ENCODE data around the gene MATN1. TPM values are rescaled to one million over a fixed set of nuclear protein-coding genes. Genes with fewer than 3 reads are reported as not detected.
A peak's percentile ranks its signal among the peaks of the same experiment; 100 is the strongest.

The MATN1 gene
- total and polyA plus RNA-seq, 5 donors from 2014 or later: 1.9 TPM; not detected in 4

DNA sequence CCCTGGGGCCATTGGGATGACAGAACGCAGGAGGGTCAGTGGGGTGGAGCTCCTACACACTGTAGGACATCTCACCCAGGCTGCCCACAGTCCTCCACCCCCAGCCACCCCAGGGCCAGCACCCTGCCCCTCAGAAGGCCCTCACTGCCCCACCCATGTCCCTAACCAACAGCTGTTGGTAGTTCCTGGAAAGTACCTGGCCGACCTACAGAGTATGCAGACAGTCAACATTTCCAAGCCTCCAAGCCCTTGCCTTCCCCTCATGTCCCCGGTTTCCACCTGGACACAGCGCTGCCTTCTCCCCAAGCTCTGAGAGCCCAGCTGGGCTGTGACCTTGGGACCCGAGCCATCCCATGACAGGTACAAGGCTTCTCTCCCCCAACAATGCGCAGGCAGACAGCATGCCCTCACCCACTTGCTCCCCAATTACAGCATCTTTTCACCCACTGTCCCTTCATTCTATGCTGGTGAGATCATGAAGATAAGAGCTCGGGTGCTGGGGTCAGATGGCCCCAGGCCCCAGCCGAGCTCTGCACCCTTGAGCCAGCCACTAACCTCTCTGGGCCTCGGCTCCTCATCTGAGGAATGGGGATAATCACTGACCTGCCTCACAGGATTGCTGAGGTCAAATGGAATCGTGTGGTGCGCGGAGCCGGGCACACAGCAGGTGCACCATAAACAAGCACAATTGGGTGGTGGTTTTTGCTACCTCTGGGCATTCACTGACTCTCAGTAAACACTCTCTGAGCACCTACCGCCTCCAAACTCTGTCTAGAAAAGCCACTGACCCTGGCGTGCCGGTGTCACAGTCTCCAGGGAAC, 23.0 kb upstream of the MATN1 start:
- Histone ChIP-seq H3K36me3 (ENCODE audit: control insufficient read depth, insufficient read depth, low read length) (peaks cover 23% of the 10 kb centered on the region), H3K4me1 (ENCODE audit: control insufficient read depth, insufficient read depth, low read length, poor library complexity, severe bottlenecking) (peaks cover 100% of the 10 kb centered on the region), H3K27me3 (ENCODE audit: control insufficient read depth, insufficient read depth, low read length) (no peaks in the 10 kb centered on the region), H3K9me3 (ENCODE audit: control insufficient read depth in 2 of 2, low read length in 2 of 2) (no peaks in the 10 kb centered on the region), H3K27ac (ENCODE audit: insufficient read depth, low read length, poor library complexity, severe bottlenecking) (peak overlapping the region; percentile 94), H3K4me3 (ENCODE audit: low read depth, low read length) (peak overlapping the region; percentile 51)
- Mint-ChIP-seq H3K4me3 (peak overlapping the region; percentile 77 to 99 (median 92)), H3K36me3 (peaks cover 44% of the 10 kb centered on the region), H3K27me3 (peaks cover 5% of the 10 kb centered on the region), H3K4me1 (peaks cover 12 to 100% (median 80%) of the 10 kb centered on the region in 4 donors), H3K9me3 (no peaks in the 10 kb centered on the region), H3K27ac (peak overlapping the region; percentile 97 to 98 (median 98))
- no peak for ATAC-seq (ENCODE audit: low read depth in 2 of 2)
- DNase-seq: no peak

- Mint-ChIP-seq H3K4me3 (peak overlapping the region; percentile 77 to 99 (median 92)), H3K9me3 (no peaks in the 10 kb centered on the region), H3K36me3 (peaks cover 50% of the 10 kb centered on the region), H3K27ac (peak overlapping the region; percentile 97 to 98 (median 98)), H3K27me3 (peaks cover 5% of the 10 kb centered on the region), H3K4me1 (peaks cover 12 to 100% (median 81%) of the 10 kb centered on the region in 4 donors)
- Histone ChIP-seq H3K27ac (ENCODE audit: insufficient read depth, low read length, poor library complexity, severe bottlenecking) (peak overlapping the region; percentile 94), H3K4me3 (ENCODE audit: low read depth, low read length) (peak overlapping the region; percentile 51), H3K4me1 (ENCODE audit: control insufficient read depth, insufficient read depth, low read length, poor library complexity, severe bottlenecking) (peaks cover 100% of the 10 kb centered on the region), H3K9me3 (ENCODE audit: control insufficient read depth in 2 of 2, low read length in 2 of 2) (no peaks in the 10 kb centered on the region), H3K36me3 (ENCODE audit: control insufficient read depth, insufficient read depth, low read length) (peaks cover 29% of the 10 kb centered on the region), H3K27me3 (ENCODE audit: control insufficient read depth, insufficient read depth, low read length) (no peaks in the 10 kb centered on the region)
- no peak for DNase-seq
- ATAC-seq (ENCODE audit: low read depth in 2 of 2): no peak
Measured at GRCh38 chr1:30745834-30746208, 22.4 kb upstream of the MATN1 start.

DNA sequence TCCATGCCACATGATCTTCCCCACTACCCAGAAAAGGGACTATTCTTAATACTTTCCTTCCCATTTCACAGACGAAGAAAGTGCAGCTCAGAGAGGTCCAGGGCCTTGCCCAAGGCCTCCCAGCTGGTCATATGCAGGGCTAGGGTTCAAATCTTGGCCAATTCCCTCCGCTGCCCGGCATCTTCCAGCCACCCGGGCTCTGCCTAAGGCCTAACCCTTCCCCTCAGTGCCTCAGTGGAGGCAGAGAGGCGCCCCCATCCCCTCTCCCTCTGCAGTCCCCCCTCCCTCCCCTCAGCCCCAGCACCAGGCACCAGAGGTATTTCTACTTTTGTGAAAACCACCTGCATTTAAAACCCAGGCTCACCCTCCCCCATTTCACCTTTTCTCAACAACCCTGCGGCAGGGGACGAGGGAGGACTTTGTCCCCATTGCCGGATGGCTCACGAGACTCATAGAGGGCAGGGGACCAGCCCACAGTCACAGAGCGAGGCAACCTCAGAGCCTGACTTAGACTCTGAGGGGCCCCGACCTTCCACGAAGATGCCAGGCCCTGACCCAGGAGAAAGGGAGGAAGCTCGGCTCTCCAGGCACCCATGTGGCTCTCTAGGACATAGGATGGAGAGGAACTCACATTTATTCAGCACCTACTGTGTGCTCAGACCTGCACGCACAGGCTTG, 21.9 kb upstream of the MATN1 start:
- H3K4me1 ChIP-seq (ENCODE audit: control insufficient read depth, insufficient read depth, low read length, poor library complexity, severe bottlenecking): peaks cover 100% of the 10 kb centered on the region
- H3K27me3 ChIP-seq (ENCODE audit: control insufficient read depth, insufficient read depth, low read length): no peaks in the 10 kb centered on the region
- peak overlapping the region; percentile 97 to 98 (median 98) for H3K27ac Mint-ChIP-seq
- peaks cover 12 to 100% (median 77%) of the 10 kb centered on the region in 4 donors for H3K4me1 Mint-ChIP-seq
- H3K4me3 ChIP-seq (ENCODE audit: low read depth, low read length): peak overlapping the region; percentile 69
- no peaks in the 10 kb centered on the region for H3K9me3 Mint-ChIP-seq
- peaks cover 34% of the 10 kb centered on the region for H3K36me3 ChIP-seq (ENCODE audit: control insufficient read depth, insufficient read depth, low read length)
- ATAC-seq (ENCODE audit: low read depth in 2 of 2): no peak
- H3K4me3 Mint-ChIP-seq: peak overlapping the region; percentile 77 to 99 (median 92)
- H3K27ac ChIP-seq (ENCODE audit: insufficient read depth, low read length, poor library complexity, severe bottlenecking): peak overlapping the region; percentile 94
- DNase-seq: peak in 1 of 3 donors; percentile 48
- peaks cover 55% of the 10 kb centered on the region for H3K36me3 Mint-ChIP-seq
- H3K9me3 ChIP-seq (ENCODE audit: control insufficient read depth in 2 of 2, low read length in 2 of 2): no peaks in the 10 kb centered on the region
- peaks cover 5% of the 10 kb centered on the region for H3K27me3 Mint-ChIP-seq

DNA sequence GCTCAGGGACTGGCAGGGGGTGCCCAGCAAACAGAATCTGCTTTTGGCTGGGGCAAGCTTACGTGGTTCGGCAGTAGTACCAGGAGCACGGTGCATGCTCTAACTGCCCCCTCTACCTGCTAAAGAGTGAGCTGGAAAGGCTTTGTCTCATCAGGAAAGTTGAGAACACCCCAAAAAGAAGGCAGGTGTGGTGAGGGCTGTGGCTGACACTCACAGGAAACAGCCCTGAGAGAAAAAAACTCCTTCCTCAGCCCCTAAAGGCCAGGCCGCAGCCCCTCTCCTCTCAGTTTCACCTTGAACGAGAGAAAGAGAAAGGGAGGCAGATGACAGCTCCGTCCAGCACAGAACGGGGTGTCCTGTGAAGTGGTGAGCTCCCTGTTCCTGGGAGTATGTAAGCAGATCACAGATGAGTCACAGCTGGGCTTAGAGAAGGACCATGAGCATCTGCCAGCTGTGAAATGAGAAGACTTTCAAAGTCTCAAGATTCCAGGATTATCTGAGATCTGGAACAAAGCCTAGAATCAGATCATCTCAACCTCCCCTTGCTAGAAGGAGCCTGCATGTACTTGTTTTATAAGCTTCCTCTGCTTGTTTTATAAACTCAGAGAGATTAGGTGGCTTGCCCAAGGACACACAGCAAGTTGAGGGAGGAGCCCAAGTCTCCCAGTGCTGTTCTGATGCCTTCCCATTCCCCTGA, 20.8 kb upstream of the MATN1 start:
- Histone ChIP-seq H3K4me1 (ENCODE audit: control insufficient read depth, insufficient read depth, low read length, poor library complexity, severe bottlenecking) (peaks cover 93% of the 10 kb centered on the region), H3K27me3 (ENCODE audit: control insufficient read depth, insufficient read depth, low read length) (no peaks in the 10 kb centered on the region), H3K9me3 (ENCODE audit: control insufficient read depth in 2 of 2, low read length in 2 of 2) (no peaks in the 10 kb centered on the region), H3K4me3 (ENCODE audit: low read depth, low read length) (peak overlapping the region; percentile 69), H3K27ac (ENCODE audit: insufficient read depth, low read length, poor library complexity, severe bottlenecking) (peak overlapping the region; percentile 94), H3K36me3 (ENCODE audit: control insufficient read depth, insufficient read depth, low read length) (peaks cover 44% of the 10 kb centered on the region)
- Mint-ChIP-seq H3K36me3 (peaks cover 46% of the 10 kb centered on the region), H3K27me3 (peaks cover 5% of the 10 kb centered on the region), H3K27ac (peak overlapping the region; percentile 95 to 98 (median 97)), H3K9me3 (no peaks in the 10 kb centered on the region), H3K4me3 (peak overlapping the region; percentile 76 to 99 (median 85)), H3K4me1 (peaks cover 12 to 99% (median 67%) of the 10 kb centered on the region in 4 donors)
- peak; percentile 16 to 22 for ATAC-seq (ENCODE audit: low read depth in 2 of 2)
- DNase-seq: peak in 2 of 3 donors; percentile 35 to 77

GRCh38 chr1:30743584-30744059, 20.2 kb upstream of the MATN1 start:
- no peaks in the 10 kb centered on the region for H3K9me3 Mint-ChIP-seq
- Histone ChIP-seq H3K4me3 (ENCODE audit: low read depth, low read length) (peak overlapping the region; percentile 69), H3K27me3 (ENCODE audit: control insufficient read depth, insufficient read depth, low read length) (no peaks in the 10 kb centered on the region), H3K27ac (ENCODE audit: insufficient read depth, low read length, poor library complexity, severe bottlenecking) (peak overlapping the region; percentile 94), H3K9me3 (ENCODE audit: control insufficient read depth in 2 of 2, low read length in 2 of 2) (no peaks in the 10 kb centered on the region), H3K36me3 (ENCODE audit: control insufficient read depth, insufficient read depth, low read length) (peaks cover 49% of the 10 kb centered on the region), H3K4me1 (ENCODE audit: control insufficient read depth, insufficient read depth, low read length, poor library complexity, severe bottlenecking) (peaks cover 93% of the 10 kb centered on the region)
- DNase-seq (peak; percentile 72 to 94 (median 87)), ATAC-seq (ENCODE audit: low read depth in 2 of 2) (peak; percentile 91 to 94)
- peaks cover 46% of the 10 kb centered on the region for H3K36me3 Mint-ChIP-seq
- H3K4me3 Mint-ChIP-seq: peak overlapping the region; percentile 76 to 99 (median 85)
- peaks cover 5% of the 10 kb centered on the region for H3K27me3 Mint-ChIP-seq
- H3K27ac Mint-ChIP-seq: peak overlapping the region; percentile 95 to 98 (median 97)
- H3K4me1 Mint-ChIP-seq: peaks cover 7 to 98% (median 65%) of the 10 kb centered on the region in 4 donors

DNA sequence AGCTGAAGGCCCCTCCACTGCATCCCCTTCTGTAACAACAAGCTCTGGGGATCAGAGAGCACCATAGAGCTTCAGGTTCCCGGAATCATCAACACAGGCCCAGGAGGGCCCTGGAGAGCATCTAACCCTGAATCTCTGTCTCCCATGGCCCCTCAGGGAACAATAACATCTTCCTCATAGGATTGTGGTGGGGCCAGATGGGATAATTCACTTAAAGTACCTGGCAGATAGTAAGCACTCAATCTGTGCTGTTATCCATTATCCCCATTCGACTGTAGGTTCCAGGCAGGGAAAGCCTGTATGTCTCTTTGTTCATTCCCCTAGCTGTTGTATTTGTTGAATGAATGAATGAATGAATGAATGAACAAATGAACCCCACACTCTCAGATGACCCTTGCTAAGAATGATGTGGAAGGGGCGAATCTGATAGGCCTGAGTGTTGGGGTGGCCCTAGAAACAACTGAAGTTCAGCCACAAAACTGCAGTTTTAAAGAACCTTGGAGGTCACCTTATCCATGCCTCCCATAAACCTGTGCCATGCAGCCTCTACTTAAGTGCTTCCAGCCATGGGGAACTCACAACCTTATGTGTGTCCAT, 19.7 kb upstream of the MATN1 start:
- H3K4me3 ChIP-seq (ENCODE audit: low read depth, low read length): peak overlapping the region; percentile 29
- H3K27ac Mint-ChIP-seq: peak overlapping the region; percentile 95 to 98 (median 97)
- peaks cover 5% of the 10 kb centered on the region for H3K27me3 Mint-ChIP-seq

More for the DNA sequence above, 19.7 kb upstream of the MATN1 start:
- DNase-seq (no peak), ATAC-seq (ENCODE audit: low read depth in 2 of 2) (no peak)
- peaks cover 55% of the 10 kb centered on the region for H3K36me3 ChIP-seq (ENCODE audit: control insufficient read depth, insufficient read depth, low read length)
- Mint-ChIP-seq H3K36me3 (peaks cover 50% of the 10 kb centered on the region), H3K4me1 (peaks cover 7 to 97% (median 64%) of the 10 kb centered on the region in 4 donors), H3K4me3 (peak overlapping the region; percentile 76 to 99 (median 85)), H3K9me3 (no peaks in the 10 kb centered on the region)
- peaks cover 87% of the 10 kb centered on the region for H3K4me1 ChIP-seq (ENCODE audit: control insufficient read depth, insufficient read depth, low read length, poor library complexity, severe bottlenecking)
- H3K27me3 ChIP-seq (ENCODE audit: control insufficient read depth, insufficient read depth, low read length): no peaks in the 10 kb centered on the region
- H3K9me3 ChIP-seq (ENCODE audit: control insufficient read depth in 2 of 2, low read length in 2 of 2): no peaks in the 10 kb centered on the region
- peak overlapping the region; percentile 94 for H3K27ac ChIP-seq (ENCODE audit: insufficient read depth, low read length, poor library complexity, severe bottlenecking)
